ENCODE measurements around the gene CASK.

The CASK gene

DNA sequence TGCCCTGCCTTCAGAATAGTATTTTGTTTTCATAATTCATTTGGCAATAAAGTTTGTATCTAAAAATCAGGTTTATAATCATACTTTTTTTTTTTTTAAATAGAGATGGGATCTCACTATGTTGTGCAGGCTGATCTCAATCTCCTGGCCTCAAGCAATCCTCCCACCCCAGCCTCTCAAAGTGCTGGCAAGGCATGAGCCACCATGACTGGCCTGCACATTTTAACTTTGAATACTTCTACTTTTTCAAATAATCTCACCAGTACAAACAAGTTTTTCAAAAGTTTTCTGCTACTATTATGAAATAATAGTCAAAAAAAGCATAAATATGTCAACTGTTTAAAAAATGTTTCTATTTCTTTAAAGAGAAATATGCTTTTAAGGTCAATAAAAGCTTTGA lies 304.1 kb downstream of the CASK start:
- no peak for TF ChIP-seq CTCF (IDR thresholded peaks at IDR 0.05; ENCODE audit: insufficient read depth, low read length)
- TF ChIP-seq REST (IDR thresholded peaks at IDR 0.05; ENCODE audit: insufficient replicate concordance, low read depth) = no peak
- H3K27ac ChIP-seq (replicated peaks) = no peak overlapping the region
- no peak for DNase-seq (ENCODE audit: low read depth in 1 of 2, low spot score in 1 of 2)
- no peaks in the 10 kb centered on the region for H3K27me3 ChIP-seq (ENCODE audit: insufficient read depth, poor library complexity, severe bottlenecking)
- no peak overlapping the region for H3K4me3 ChIP-seq (replicated peaks; ENCODE audit: insufficient read depth, low read length)

GRCh38 chrX:41616935-41617334 lies 306.4 kb downstream of the CASK start:
- no peak for TF ChIP-seq GABPA (IDR thresholded peaks at IDR 0.05; ENCODE audit: low read depth)
- TF ChIP-seq POLR2AphosphoS5 (IDR thresholded peaks at IDR 0.05; ENCODE audit: low read depth) = no peak
- no peak for TF ChIP-seq SPI1 (IDR thresholded peaks at IDR 0.05; ENCODE audit: borderline replicate concordance, low read depth)
- TF ChIP-seq CTCF (IDR thresholded peaks at IDR 0.05; ENCODE audit: insufficient read depth, low read length) = no peak
- no peak for TF ChIP-seq REST (IDR thresholded peaks at IDR 0.05; ENCODE audit: insufficient replicate concordance, low read depth)
- Histone ChIP-seq H3K4me3 (replicated peaks; ENCODE audit: insufficient read depth, low read length) (no peak overlapping the region), H3K27me3 (ENCODE audit: insufficient read depth, poor library complexity, severe bottlenecking) (no peaks in the 10 kb centered on the region), H3K27ac (replicated peaks) (no peak overlapping the region)
- DNase-seq (ENCODE audit: low read depth in 1 of 2, low spot score in 1 of 2) = no peak

DNA sequence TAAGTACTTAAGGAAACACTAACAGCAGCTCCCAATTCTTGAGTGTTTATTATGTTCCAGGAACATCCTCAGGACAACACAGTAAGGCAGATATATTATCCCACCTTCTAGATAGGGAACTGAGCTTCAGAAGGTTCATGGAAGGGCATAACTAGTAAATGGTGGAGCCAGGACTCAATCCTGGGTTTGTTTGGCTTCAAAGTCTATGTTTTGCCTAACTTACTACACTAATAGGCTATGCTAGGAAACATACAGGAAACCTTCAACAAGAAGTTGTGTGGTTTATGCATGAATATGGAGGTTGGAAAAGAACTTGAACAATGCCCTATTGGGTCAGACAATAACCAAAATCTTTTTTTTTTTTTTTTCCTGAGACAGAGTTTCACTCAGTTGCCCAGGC lies 307.1 kb downstream of the CASK start:
- H3K4me3 ChIP-seq (replicated peaks; ENCODE audit: insufficient read depth, low read length) = no peak overlapping the region
- TF ChIP-seq POLR2AphosphoS5 (IDR thresholded peaks at IDR 0.05; ENCODE audit: low read depth) (no peak), GABPA (IDR thresholded peaks at IDR 0.05; ENCODE audit: low read depth) (no peak), CTCF (IDR thresholded peaks at IDR 0.05; ENCODE audit: insufficient read depth, low read length) (no peak), REST (IDR thresholded peaks at IDR 0.05; ENCODE audit: insufficient replicate concordance, low read depth) (no peak), SPI1 (IDR thresholded peaks at IDR 0.05; ENCODE audit: borderline replicate concordance, low read depth) (no peak)

More for the DNA sequence above, 307.1 kb downstream of the CASK start:
- DNase-seq (ENCODE audit: low read depth in 1 of 2, low spot score in 1 of 2) = no peak
- H3K27ac ChIP-seq (replicated peaks) = no peak overlapping the region
- no peaks in the 10 kb centered on the region for H3K27me3 ChIP-seq (ENCODE audit: insufficient read depth, poor library complexity, severe bottlenecking)
